SK-N-SH (cell line): Measurements from ENCODE around the gene ZNF117. TPM values are rescaled to one million over a fixed set of nuclear protein-coding genes. Genes with fewer than 3 reads are reported as not detected.

ENCODE experiments used
- CTCF ChIA-PET: fragments of 300-600, 350-600 bp; formaldehyde crosslinking; extraction: SDS; loops from one replicate; lab custom pipeline; 2021; lab: Yijun Ruan, JAX
- POLR2A ChIA-PET: fragments of 350-600 bp; sonication (Branson Sonifier 250); formaldehyde crosslinking; extraction: SDS; loops from one replicate; lab custom pipeline; 2020; ENCODE audit warnings: antibody characterized with exemption, inconsistent platforms; lab: Yijun Ruan, JAX
- DNase-seq: peaks from one replicate; pipeline ENCODE4 v3.0.0; 2012
- H2AFZ ChIP-seq: fragments of 200-600 bp; sonication (generic); 2 replicates; pipeline ENCODE4 v1.8.1; 2016; ENCODE audit warnings: antibody characterized with exemption, mild to moderate bottlenecking, low read depth
- H3F3A ChIP-seq: fragments of 200-600 bp; sonication (generic); replicated peaks from 2 replicates; pipeline ENCODE3; 2016; ENCODE audit warnings: antibody characterized with exemption, mild to moderate bottlenecking; ENCODE audit not compliant: insufficient read depth
- H3K27ac ChIP-seq, 2 experiments: fragments of 200-500 bp in 1 of 2; fragments of 200-600 bp in 1 of 2; sonication (Bioruptor generic) in 1 of 2; sonication (generic), shearing (Covaris generic) in 1 of 2; 2 replicates each; pipeline versions ENCODE4 v1.5.1 to v1.6.1; 2014 to 2016; ENCODE audit warnings: low read depth in 2 of 2, inconsistent platforms in 1 of 2, low read length in 1 of 2, mild to moderate bottlenecking in 1 of 2, mixed read lengths in 1 of 2
- H3K27me3 ChIP-seq: fragments of 200-600 bp; sonication (generic), shearing (Covaris generic); 2 replicates; pipeline ENCODE4 v1.6.1; 2016; ENCODE audit warnings: mixed run types; ENCODE audit not compliant: insufficient read depth
- H3K36me3 ChIP-seq, 2 experiments: fragments of 200-500 bp in 1 of 2; fragments of 200-600 bp in 1 of 2; sonication (Bioruptor generic) in 1 of 2; sonication (generic) in 1 of 2; replicated peaks in 1 of 2; 2 replicates each; pipeline versions ENCODE3 to v1.5.1; 2014 to 2016; ENCODE audit warnings: low read length in 1 of 2, mild to moderate bottlenecking in 1 of 2; ENCODE audit not compliant: insufficient read depth in 2 of 2, control insufficient read depth in 1 of 2
- H3K4me1 ChIP-seq, 2 experiments: fragments of 200-500 bp in 1 of 2; fragments of 200-600 bp in 1 of 2; sonication (Bioruptor generic) in 1 of 2; sonication (generic), shearing (Covaris generic) in 1 of 2; 2 replicates each; pipeline versions ENCODE4 v1.5.1 to v1.6.1; 2014 to 2016; ENCODE audit warnings: low read depth in 1 of 2, low read length in 1 of 2, mixed run types in 1 of 2; ENCODE audit not compliant: insufficient read depth in 2 of 2, control insufficient read depth in 1 of 2
- H3K4me2 ChIP-seq: fragments of 200-600 bp; sonication (generic), shearing (Covaris generic); 2 replicates; pipeline ENCODE4 v1.6.1; 2017; ENCODE audit warnings: mixed run types
- H3K4me3 ChIP-seq, 2 experiments: fragments of 200-500 bp in 1 of 2; fragments of 200-600 bp in 1 of 2; sonication (Bioruptor generic) in 1 of 2; sonication (generic), shearing (Covaris generic) in 1 of 2; 2 replicates each; pipeline versions ENCODE4 v1.5.1 to v1.8.1; 2014 to 2016; ENCODE audit warnings: low read depth in 2 of 2, inconsistent platforms in 1 of 2, low read length in 1 of 2, mild to moderate bottlenecking in 1 of 2, mixed read lengths in 1 of 2, moderate library complexity in 1 of 2
- H3K79me2 ChIP-seq: fragments of 200-600 bp; sonication (generic); 2 replicates; pipeline ENCODE4 v1.8.1; 2017; ENCODE audit warnings: mild to moderate bottlenecking; ENCODE audit not compliant: insufficient read depth
- H3K9ac ChIP-seq: fragments of 200-600 bp; sonication (generic); 2 replicates; pipeline ENCODE4 v1.6.1; 2017; ENCODE audit warnings: mixed run types
- H3K9me2 ChIP-seq: fragments of 200-600 bp; sonication (generic); 2 replicates; pipeline ENCODE4 v1.6.1; 2017; ENCODE audit warnings: mixed run types
- H3K9me3 ChIP-seq: fragments of 200-600 bp; sonication (generic); 2 replicates; pipeline ENCODE4 v1.6.1; 2017; ENCODE audit warnings: mixed run types, mild to moderate bottlenecking, moderate library complexity
- H4K20me1 ChIP-seq: fragments of 200-600 bp; sonication (generic); 2 replicates; pipeline ENCODE4 v1.6.1; 2017; ENCODE audit warnings: mild to moderate bottlenecking, mixed run types; ENCODE audit not compliant: insufficient read depth
- ELF1 ChIP-seq: IDR thresholded peaks from 2 replicates; pipeline ENCODE4 v1.4.0; 2012
- EP300 ChIP-seq, 2 experiments: IDR thresholded peaks; 2 replicates each; pipeline versions ENCODE4 v1.4.0 to v1.6.1; 2012; ENCODE audit warnings: borderline replicate concordance in 1 of 2, low read depth in 1 of 2, low read length in 1 of 2
- FOSL2 ChIP-seq: IDR thresholded peaks from 2 replicates; pipeline ENCODE4 v1.4.0; 2012; ENCODE audit warnings: low read depth, mild to moderate bottlenecking, moderate library complexity, borderline replicate concordance
- FOXM1 ChIP-seq: IDR thresholded peaks from 2 replicates; pipeline ENCODE4 v1.4.0; 2012; ENCODE audit warnings: low read depth, mild to moderate bottlenecking
- JUND ChIP-seq: IDR thresholded peaks from 2 replicates; pipeline ENCODE4 v1.4.0; 2012
- MXI1 ChIP-seq: IDR thresholded peaks from 2 replicates; pipeline ENCODE4 v1.6.1; 2012; ENCODE audit warnings: mild to moderate bottlenecking, low read depth, low read length, improper control_type of control experiment
- NFIC ChIP-seq: IDR thresholded peaks from 2 replicates; pipeline ENCODE4 v1.4.0; 2012; ENCODE audit warnings: borderline replicate concordance
- PBX3 ChIP-seq: IDR thresholded peaks from 2 replicates; pipeline ENCODE4; 2012
- RFX5 ChIP-seq: IDR thresholded peaks from 2 replicates; pipeline ENCODE4 v1.6.1; 2012; ENCODE audit warnings: mild to moderate bottlenecking, improper control_type of control experiment, low read length
- USF1 ChIP-seq: IDR thresholded peaks from 2 replicates; pipeline ENCODE4 v1.4.0; 2012; ENCODE audit warnings: low read depth, borderline replicate concordance
- USF2 ChIP-seq: fragments of 150-350 bp; IDR thresholded peaks from 2 replicates; pipeline ENCODE4 v1.6.1; 2017; ENCODE audit warnings: antibody characterized with exemption, low read length, low read depth, borderline replicate concordance
- YY1 ChIP-seq: IDR thresholded peaks from 2 replicates; pipeline ENCODE4 v1.4.0; 2012; ENCODE audit warnings: low read depth, mild to moderate bottlenecking
- ZBTB33 ChIP-seq: IDR thresholded peaks from 2 replicates; pipeline ENCODE4 v1.4.0; 2012; ENCODE audit warnings: low read depth, borderline replicate concordance
- WGBS: methylation state at CpG from one replicate; pipeline ENCODE4 v1.1.6; 2017; ENCODE audit warnings: low lambda C conversion rate; 5-methylcytosine and 5-hydroxymethylcytosine counted together
- polyA plus RNA-seq, 3 experiments: library from polyadenylated mRNA; depleted of rRNA; stranded (reverse); fragments of >200 nt; gene quantifications; 2 replicates each; pipeline ENCODE4 v1.2.3, GENCODE V29; 2012
- TF ChIP-seq, protein P1 (sequence below): IDR thresholded peaks from 2 replicates; pipeline ENCODE4 v1.4.0; 2012; ENCODE audit warnings: low read depth
- TF ChIP-seq, protein P2 (sequence below): fragments of 200-600 bp; sonication (generic); IDR thresholded peaks from 2 replicates; pipeline ENCODE4 v1.6.1; 2017; ENCODE audit warnings: antibody characterized with exemption, mild to moderate bottlenecking, moderate library complexity

The ZNF117 gene
- polyA plus RNA-seq, 1 of the 3 experiments (the other 2 are of a cell fraction) = 3.8 TPM

DNA sequence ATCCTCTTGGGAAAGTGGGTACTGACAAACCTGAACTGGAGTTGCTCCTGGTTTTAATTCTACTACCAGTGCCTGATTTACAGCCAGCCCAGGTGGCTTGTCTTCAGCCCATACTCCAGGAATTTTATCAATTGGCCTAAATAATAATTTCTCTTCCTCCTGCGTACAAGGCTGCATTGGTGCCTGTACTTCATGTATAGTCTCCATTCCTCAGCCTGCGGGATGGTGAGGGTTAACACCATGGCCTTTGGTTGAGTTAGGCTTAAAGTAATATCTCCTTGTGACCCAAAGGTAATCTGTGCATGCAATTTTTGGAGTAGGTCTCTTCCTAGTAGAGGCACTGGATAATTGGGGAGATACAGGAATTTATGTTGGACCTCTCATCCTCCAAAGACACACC lies 5.5 kb upstream of the ZNF117 start:
- no peak for TF ChIP-seq MXI1
- TF ChIP-seq, protein P1, sequence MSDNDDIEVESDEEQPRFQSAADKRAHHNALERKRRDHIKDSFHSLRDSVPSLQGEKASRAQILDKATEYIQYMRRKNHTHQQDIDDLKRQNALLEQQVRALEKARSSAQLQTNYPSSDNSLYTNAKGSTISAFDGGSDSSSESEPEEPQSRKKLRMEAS = no peak
- no peak for TF ChIP-seq RFX5
- TF ChIP-seq YY1 = no peak
- no peak for TF ChIP-seq ELF1
- no peak for TF ChIP-seq JUND
- TF ChIP-seq, protein P2, sequence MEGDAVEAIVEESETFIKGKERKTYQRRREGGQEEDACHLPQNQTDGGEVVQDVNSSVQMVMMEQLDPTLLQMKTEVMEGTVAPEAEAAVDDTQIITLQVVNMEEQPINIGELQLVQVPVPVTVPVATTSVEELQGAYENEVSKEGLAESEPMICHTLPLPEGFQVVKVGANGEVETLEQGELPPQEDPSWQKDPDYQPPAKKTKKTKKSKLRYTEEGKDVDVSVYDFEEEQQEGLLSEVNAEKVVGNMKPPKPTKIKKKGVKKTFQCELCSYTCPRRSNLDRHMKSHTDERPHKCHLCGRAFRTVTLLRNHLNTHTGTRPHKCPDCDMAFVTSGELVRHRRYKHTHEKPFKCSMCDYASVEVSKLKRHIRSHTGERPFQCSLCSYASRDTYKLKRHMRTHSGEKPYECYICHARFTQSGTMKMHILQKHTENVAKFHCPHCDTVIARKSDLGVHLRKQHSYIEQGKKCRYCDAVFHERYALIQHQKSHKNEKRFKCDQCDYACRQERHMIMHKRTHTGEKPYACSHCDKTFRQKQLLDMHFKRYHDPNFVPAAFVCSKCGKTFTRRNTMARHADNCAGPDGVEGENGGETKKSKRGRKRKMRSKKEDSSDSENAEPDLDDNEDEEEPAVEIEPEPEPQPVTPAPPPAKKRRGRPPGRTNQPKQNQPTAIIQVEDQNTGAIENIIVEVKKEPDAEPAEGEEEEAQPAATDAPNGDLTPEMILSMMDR = no peak
- TF ChIP-seq EP300 (IDR thresholded peaks at IDR 0.05; ENCODE audit: borderline replicate concordance in 1 of 2, low read depth in 1 of 2, low read length in 1 of 2) = no peak
- TF ChIP-seq NFIC = no peak
- 100% methylated on average over 2 of the region's 2 CpGs for WGBS
- no peaks in the 10 kb centered on the region for H4K20me1 ChIP-seq
- no peak overlapping the region for H3K27ac ChIP-seq
- H3K9me2 ChIP-seq = no peaks in the 10 kb centered on the region
- peaks cover 23 to 26% of the 10 kb centered on the region in 2 experiments for H3K36me3 ChIP-seq
- CTCF ChIA-PET = no interaction called here
- no peaks in the 10 kb centered on the region for H3K27me3 ChIP-seq
- no peak overlapping the region for H3K9ac ChIP-seq
- H3K4me3 ChIP-seq = no peak overlapping the region; a peak in 1 of 4 replicates
- POLR2A ChIA-PET = no interaction called here
- no peaks in the 10 kb centered on the region for H3K9me3 ChIP-seq
- DNase-seq = no peak
- peaks cover 43% of the 10 kb centered on the region for H3K79me2 ChIP-seq
- H3F3A ChIP-seq = no peaks in the 10 kb centered on the region
- H3K4me2 ChIP-seq = no peak overlapping the region
- no peaks in the 10 kb centered on the region for H3K4me1 ChIP-seq
- no peak overlapping the region for H2AFZ ChIP-seq

DNA sequence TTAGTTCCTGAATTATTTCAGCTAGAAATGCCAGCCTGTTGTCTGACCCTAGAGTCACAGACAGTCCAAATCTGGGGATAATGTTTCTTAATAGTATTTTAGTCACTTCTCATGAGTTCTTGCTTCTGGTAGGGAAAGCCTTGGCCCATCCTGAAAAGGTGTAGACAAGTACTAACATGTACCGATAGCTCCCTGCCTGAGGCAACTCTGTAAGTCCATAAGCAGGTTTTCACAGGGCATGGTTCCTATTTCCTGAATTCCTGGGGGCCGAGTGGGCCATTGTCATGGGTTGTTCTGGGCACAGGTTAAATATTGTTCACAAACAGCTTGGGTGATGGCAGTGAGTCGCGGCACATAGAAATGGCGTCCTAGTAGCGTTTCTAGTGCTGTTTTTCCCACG lies 3.1 kb upstream of the ZNF117 start:
- Histone ChIP-seq H3K27me3 (no peaks in the 10 kb centered on the region), H3K9me3 (no peaks in the 10 kb centered on the region), H3K79me2 (peaks cover 19% of the 10 kb centered on the region), H3F3A (no peaks in the 10 kb centered on the region), H3K36me3 (peaks cover 16 to 29% of the 10 kb centered on the region in 2 experiments), H3K4me1 (no peaks in the 10 kb centered on the region)
- no peak for DNase-seq
- 93% methylated on average over 7 of the region's 7 CpGs for WGBS
- TF ChIP-seq USF1 = no peak
- TF ChIP-seq, all 33 proteins: peak for 0
- H2AFZ ChIP-seq = no peak overlapping the region
- H3K27ac ChIP-seq = no peak overlapping the region
- no peak overlapping the region for H3K4me2 ChIP-seq
- ChIA-PET CTCF (interaction anchor here (1.6 kb wide), 1 partner anchor 11 kb away, joined by 4 read pairs; no protein-coding TSS in a partner anchor), POLR2A (no interaction called here)
- H4K20me1 ChIP-seq = no peaks in the 10 kb centered on the region
- no peaks in the 10 kb centered on the region for H3K9me2 ChIP-seq
- no peak overlapping the region for H3K9ac ChIP-seq
- H3K4me3 ChIP-seq = no peak overlapping the region

- no peaks in the 10 kb centered on the region for H3F3A ChIP-seq
- whole genome bisulfite sequencing = 80% methylated on average over 5 of the region's 5 CpGs
- CTCF ChIA-PET = no interaction called here
- H3K79me2 ChIP-seq = peaks cover 11% of the 10 kb centered on the region
- H3K4me3 ChIP-seq = no peak overlapping the region; a peak in 1 of 4 replicates
- H3K27ac ChIP-seq = no peak overlapping the region
- no peaks in the 10 kb centered on the region for H3K9me2 ChIP-seq
- H3K9ac ChIP-seq = no peak overlapping the region
- POLR2A ChIA-PET = no interaction called here
- H3K36me3 ChIP-seq = peaks cover 16 to 36% of the 10 kb centered on the region in 2 experiments
- no peaks in the 10 kb centered on the region for H3K27me3 ChIP-seq
- H3K4me1 ChIP-seq = no peaks in the 10 kb centered on the region
- no peaks in the 10 kb centered on the region for H4K20me1 ChIP-seq
- H3K4me2 ChIP-seq = no peak overlapping the region
- no peak for DNase-seq
- H2AFZ ChIP-seq = no peak overlapping the region
- H3K9me3 ChIP-seq = 0 out of 2 replicates have a peak, but pooled peaks cover 2% of the 10 kb centered on the region
- TF ChIP-seq NFIC (no peak), ZBTB33 (no peak), FOXM1 (no peak), PBX3 (no peak), FOSL2 (no peak), USF2 (no peak), RFX5 (no peak), EP300 (IDR thresholded peaks at IDR 0.05; ENCODE audit: borderline replicate concordance in 1 of 2, low read depth in 1 of 2, low read length in 1 of 2) (no peak), ELF1 (no peak)
Observed at GRCh38 chr7:64992971-64993370, 2.1 kb upstream of the ZNF117 start.
